Left renal cortex interstitium (tissue), 4 donors: ENCODE measurements around the gene PLA2G10. TPM values are rescaled to one million over a fixed set of nuclear protein-coding genes. Genes with fewer than 3 reads are reported as not detected.

ENCODE experiments used
- polyA plus RNA-seq, 4 donors: library from polyadenylated mRNA; unstranded; fragments of 120-200 nt; gene quantifications; one replicate each; pipeline ENCODE4 v1.2.1, GENCODE V29; 2013; ENCODE audit not compliant: insufficient read length in 4 of 4

Gene PLA2G10
- polyA plus RNA-seq, 4 donors, result 0.17 to 0.87 (median 0.52) TPM

Other genes starting within 250 kb of the PLA2G10 start
- 10 to 100 TPM; 28.3 to 41.4 (median 37.2) TPM for gene PARN, start 64.0 kb downstream of the PLA2G10 start, polyA plus RNA-seq
- gene BFAR, start 61.4 kb downstream of the PLA2G10 start, polyA plus RNA-seq, result 10 to 100 TPM; 59.5 to 70.5 (median 64.1) TPM
- gene NPIPA3, start 9.1 kb upstream of the PLA2G10 start, polyA plus RNA-seq, result 10 to 100 TPM in 3 of 4 donors, 1 to 10 TPM in 1; 5.6 to 22.0 (median 14.5) TPM
- gene NPIPA2, start 48.2 kb upstream of the PLA2G10 start, polyA plus RNA-seq, result 1 to 10 TPM in 1 of 4 donors, not detected in 3; 3.1 TPM
- gene NOMO1, start 139.4 kb upstream of the PLA2G10 start, polyA plus RNA-seq, result 10 to 100 TPM; 66.9 to 84.8 (median 76.7) TPM
- gene NPIPA1, start 243.1 kb upstream of the PLA2G10 start, polyA plus RNA-seq, result 100 to 1,000 TPM in 2 of 4 donors, 10 to 100 TPM in 2; 83.4 to 173 (median 118) TPM